ENCODE measurements around the gene KRI1.

KRI1 gene

DNA sequence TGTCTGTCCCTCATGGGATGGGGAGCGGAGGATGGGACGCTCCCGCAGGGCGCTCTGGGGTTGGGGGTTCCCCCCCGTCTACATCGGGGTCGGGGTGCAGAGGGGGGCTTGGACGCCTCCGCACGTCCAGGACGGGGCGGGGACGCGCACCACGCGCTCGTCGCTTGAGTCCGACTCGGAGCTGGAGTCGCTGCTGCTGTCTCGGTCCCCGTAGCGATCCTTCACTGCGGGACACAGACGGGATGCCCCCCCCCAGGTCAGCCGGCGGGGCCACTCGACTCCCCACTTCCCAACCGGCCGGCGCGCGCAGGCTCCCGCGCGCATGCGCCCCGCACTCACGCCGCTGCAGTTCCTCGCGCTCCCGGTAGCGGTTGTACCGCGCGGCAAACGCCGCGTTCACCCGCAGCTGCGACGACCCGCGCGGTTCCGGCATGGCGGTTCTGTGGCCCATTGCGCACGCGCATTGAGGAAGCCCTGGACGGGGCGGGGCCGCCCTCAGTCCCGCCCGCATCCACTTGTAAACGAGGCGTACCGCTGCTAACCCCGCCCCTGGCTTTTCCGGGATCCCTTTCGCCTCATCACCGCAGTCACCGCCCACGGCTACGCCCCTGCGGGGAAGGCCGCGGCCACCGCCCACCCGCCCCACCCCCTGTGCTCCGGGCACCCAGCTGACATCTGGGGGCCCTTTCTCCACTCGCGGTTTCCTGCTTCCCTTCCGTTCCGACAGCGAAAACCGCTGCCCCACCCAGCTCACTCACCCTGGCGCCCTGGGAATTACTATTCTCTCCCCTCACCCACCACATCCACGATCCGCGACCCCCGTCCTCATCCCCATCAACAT, at the start of gene KRI1:
KRI1 (minus strand) TSS at position 444 of the 841 bp plus-strand sequence; CDS start at position 433, 11 bp downstream.
- ATAC-seq (peak; percentile 48), DNase-seq (peak; percentile 100)

GRCh38 chr19:10612499-10613119, 46.8 kb upstream of the KRI1 start:
- DNase-seq (no peak), ATAC-seq (no peak)

GRCh38 chr19:10611907-10612306, 46.1 kb upstream of the KRI1 start:
- DNase-seq = no peak
- no peak for ATAC-seq

- DNase-seq = peak; percentile 35
- no peak for ATAC-seq
Observed at GRCh38 chr19:10604460-10604980, 38.7 kb upstream of the KRI1 start.

GRCh38 chr19:10603873-10604459, 38.2 kb upstream of the KRI1 start:
- ATAC-seq (peak; percentile 4), DNase-seq (no peak)

GRCh38 chr19:10603084-10603872, 37.5 kb upstream of the KRI1 start:
- DNase-seq (peak; percentile 81), ATAC-seq (peak; percentile 82)

- DNase-seq (peak; percentile 94), ATAC-seq (peak; percentile 81)
Observed at GRCh38 chr19:10602330-10603083, 36.7 kb upstream of the KRI1 start.

DNA sequence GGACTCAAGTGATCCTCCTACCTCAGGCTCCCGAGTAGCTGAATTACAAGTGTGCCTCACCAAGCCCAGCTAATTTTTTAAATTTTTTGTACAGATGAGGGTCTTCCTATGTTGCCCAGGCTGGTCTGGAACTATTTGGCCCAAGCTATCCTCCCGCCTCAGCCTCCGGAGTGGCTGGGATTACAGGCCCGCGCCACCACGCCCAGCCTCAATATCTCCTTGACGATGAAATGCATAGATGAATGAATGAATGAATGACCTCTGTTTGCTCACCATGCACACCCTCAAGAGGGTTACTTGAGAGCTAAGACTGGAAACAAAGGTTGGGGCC, 36.2 kb upstream of the KRI1 start:
- ATAC-seq = no peak
- DNase-seq = no peak

DNA sequence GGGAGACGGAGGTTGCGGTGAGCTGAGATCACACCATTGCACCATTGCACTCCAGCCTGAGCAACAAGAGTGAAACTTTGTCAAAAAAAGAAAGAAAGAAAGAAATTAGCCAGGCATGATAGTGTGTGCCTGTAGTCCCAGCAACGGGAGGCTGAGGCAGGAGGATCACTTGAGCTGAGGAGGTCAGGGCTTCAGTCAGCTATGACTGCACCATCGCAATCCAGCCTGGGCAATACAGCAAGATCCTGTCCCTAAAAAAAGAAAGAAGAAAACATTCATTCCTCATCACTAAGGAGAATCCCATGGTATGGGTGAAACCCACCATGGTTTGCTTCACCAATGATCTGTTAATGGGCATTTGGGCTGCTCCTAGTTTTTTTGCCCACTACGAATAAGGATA, 34.3 kb upstream of the KRI1 start:
- ATAC-seq = no peak
- DNase-seq = no peak

- no peak for ATAC-seq
- no peak for DNase-seq
Observed at GRCh38 chr19:10593820-10594637, 28.2 kb upstream of the KRI1 start.

GRCh38 chr19:10593148-10593547, 27.3 kb upstream of the KRI1 start:
- DNase-seq (no peak), ATAC-seq (no peak)

- ATAC-seq = no peak
- no peak for DNase-seq
Observed at GRCh38 chr19:10587839-10588150, 22.0 kb upstream of the KRI1 start.

DNA sequence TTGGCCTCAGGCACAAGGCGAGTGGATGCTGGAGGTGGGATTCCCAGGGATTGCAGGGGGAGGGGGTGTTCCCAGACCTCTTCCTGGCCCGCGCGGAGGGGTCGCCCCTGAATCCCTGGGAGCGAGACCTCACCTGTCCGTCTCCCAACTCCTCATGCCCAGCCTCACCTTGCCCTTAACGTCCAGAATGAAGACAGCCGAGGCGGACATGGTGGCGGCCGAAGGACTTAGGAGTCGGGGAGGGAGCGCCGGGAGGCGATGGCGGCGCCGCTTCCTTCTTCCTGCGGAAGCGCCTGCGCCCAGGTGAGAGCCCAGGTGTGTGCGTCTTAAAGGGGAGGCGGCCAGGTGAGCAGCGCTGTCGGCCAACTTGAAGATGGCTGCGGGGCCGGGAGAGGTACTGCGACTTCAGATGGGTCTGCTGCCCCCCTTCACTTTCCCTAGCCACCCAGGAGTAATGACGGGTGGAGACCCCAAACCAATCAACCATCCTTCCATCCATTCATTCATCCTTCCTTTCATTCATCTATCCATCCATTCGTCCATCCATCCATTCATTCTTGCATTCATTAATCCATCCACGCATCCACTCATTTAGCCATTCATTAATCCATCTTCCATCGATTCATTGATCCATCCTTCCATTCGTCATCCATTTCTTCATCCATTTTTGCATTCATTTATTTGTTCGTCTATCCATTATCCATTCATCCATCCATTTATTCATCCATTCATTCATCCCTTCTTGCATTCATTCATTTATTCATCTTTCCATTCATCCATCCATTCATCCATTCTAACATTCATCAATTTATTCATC, 21.4 kb upstream of the KRI1 start, which contains the start of gene AP1M2:
AP1M2 (minus strand) TSS at position 291 of the 817 bp plus-strand sequence; CDS start at position 210, 81 bp downstream.
- no peak for DNase-seq

GRCh38 chr19:10586396-10586795, 20.6 kb upstream of the KRI1 start:
- no peak for ATAC-seq
- no peak for DNase-seq

More for the DNA sequence above, 21.4 kb upstream of the KRI1 start, which contains the start of gene AP1M2:
- no peak for ATAC-seq

- DNase-seq (no peak), ATAC-seq (no peak)
Observed at GRCh38 chr19:10583036-10583776, 17.4 kb upstream of the KRI1 start.

DNA sequence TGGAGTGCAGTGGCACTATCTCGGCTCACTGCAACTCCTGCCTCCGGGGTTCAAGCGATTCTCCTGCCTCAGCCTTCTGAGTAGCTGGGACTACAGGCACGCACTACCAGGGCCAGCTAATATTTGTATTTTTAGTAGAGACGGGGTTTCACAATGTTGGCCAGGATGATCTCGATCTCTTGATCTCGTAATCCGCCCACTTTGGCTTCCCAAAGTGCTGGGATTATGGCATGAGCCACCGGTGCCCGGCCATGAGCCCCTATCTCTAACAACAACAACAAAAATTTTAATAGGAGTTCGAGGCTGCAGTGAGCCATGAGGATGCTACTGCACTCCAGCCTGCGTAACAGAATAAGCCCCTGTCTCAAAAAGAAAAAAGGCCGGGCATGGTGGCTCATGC, 16.3 kb upstream of the KRI1 start:
- no peak for ATAC-seq
- no peak for DNase-seq

DNA sequence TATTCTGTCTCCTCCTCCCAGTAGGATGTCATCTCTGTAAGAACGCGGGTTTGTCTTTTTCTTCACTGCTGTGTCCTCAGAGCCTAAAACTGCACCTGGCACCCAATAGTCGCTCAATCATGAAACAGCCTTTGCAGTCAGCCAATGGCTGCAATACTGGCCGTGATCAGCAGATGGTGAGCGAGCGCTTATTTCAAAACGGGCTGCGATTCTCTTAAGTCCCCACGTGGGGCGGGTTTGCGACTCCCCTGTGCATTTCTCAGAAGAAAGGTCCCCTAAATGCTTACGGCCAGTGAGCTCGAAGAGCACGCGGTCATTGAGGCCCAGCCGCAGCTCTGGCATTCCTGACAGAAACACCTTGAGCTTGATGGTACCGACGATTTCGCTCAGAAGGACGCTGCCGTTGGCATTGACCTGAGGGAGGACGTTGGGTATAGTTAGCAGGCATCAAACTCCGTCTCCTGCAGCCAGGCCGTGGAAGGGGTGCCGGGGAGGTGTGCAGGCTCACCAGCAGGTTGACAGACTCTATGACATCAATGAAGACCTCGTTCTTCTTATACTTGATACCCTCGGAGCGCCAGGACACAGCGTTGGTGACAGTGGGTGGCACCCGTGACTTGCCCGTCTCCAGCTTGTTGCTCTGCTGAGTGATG, 15.3 kb upstream of the KRI1 start:
- DNase-seq (peak; percentile 92), ATAC-seq (peak; percentile 90)

DNA sequence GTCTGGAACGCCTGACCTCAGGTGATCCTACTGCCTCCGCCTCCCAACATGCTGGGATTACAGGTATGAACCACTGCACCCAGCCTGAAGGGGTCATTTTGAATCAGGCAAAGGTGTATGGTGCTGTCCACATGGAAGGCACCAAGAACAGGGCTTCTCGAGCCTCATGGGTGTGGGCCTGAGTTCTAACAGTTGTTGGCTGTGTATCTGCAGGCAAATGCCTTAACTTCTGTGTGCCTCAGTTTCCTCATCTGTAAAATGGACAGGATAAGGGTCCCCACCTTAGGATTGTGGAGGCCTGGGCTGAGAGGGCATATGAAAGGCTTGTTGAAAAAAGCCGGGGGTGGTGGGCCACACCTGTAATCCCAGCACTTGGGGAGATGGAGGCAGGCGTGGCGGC, 12.1 kb upstream of the KRI1 start:
- no peak for ATAC-seq
- DNase-seq = no peak
